Activated B cell treated with CpG ODN at 0.5 μM for 24 hours (primary cell): ENCODE measurements around the gene NFKBIE. TPM values are rescaled to one million over a fixed set of nuclear protein-coding genes. Genes with fewer than 3 reads are reported as not detected.

Experiments used
- ATAC-seq: fragments of 200-7000 bp; cut with Tn5 transposase; one replicate; pipeline ENCODE4 v1.10.0; 2021; ENCODE audit warnings: low read depth, mild to moderate bottlenecking, moderate library complexity
- CTCF ChIA-PET: fragments of 350-600 bp; sonication (Branson Sonifier 250); formaldehyde crosslinking; loops from one replicate; lab custom pipeline; 2021; ENCODE audit warnings: antibody characterized with exemption; lab: Charles Lee
- POLR2A ChIA-PET: fragments of 350-600 bp; sonication (Branson Sonifier 250); formaldehyde crosslinking; loops from one replicate; lab custom pipeline; 2021; ENCODE audit warnings: antibody characterized with exemption; lab: Charles Lee
- DNase-seq: peaks from one replicate; pipeline ENCODE4 v3.0.0; 2022
- H3K27ac Mint-ChIP-seq: one replicate; pipeline ENCODE4 v1.8.0; 2020; ENCODE audit warnings: mixed read lengths
- H3K27me3 Mint-ChIP-seq: one replicate; pipeline ENCODE4 v1.8.0; 2021; ENCODE audit warnings: mixed read lengths
- H3K36me3 Mint-ChIP-seq: one replicate; pipeline ENCODE4 v1.8.0; 2021; ENCODE audit warnings: low read depth, mixed read lengths
- H3K4me1 Mint-ChIP-seq: one replicate; pipeline ENCODE4 v1.8.0; 2021; ENCODE audit warnings: mixed read lengths
- H3K4me3 Mint-ChIP-seq: one replicate; pipeline ENCODE4 v1.8.0; 2020; ENCODE audit warnings: mild to moderate bottlenecking, mixed read lengths
- H3K9me3 Mint-ChIP-seq: one replicate; pipeline ENCODE4 v1.8.0; 2020; ENCODE audit warnings: mixed read lengths
- intact Hi-C: fragments of 100-400 bp; cut with micrococcal nuclease; formaldehyde crosslinking; loops from one replicate; pipeline ENCODE4 v1.15.1; 2024
- total RNA-seq: library from RNA; stranded (reverse); gene quantifications from 2 replicates; pipeline ENCODE4 v1.2.3, GENCODE V29; 2022
- TF ChIP-seq, protein P1 (sequence below): fragments of 200-600 bp; IDR thresholded peaks from one replicate; pipeline ENCODE4 v1.8.0; 2022; ENCODE audit warnings: antibody characterized with exemption, mild to moderate bottlenecking

Gene NFKBIE
- total RNA-seq, 1 donor from 2014 or later: 94.7 TPM

- intact Hi-C loops: no loop called here
- no peak for DNase-seq
- Mint-ChIP-seq H3K27me3 (no peaks in the 10 kb centered on the region), H3K36me3 (peaks cover 54% of the 10 kb centered on the region), H3K4me1 (peaks cover 14% of the 10 kb centered on the region), H3K27ac (no peak overlapping the region), H3K9me3 (no peaks in the 10 kb centered on the region), H3K4me3 (no peak overlapping the region)
- TF ChIP-seq, protein P1, sequence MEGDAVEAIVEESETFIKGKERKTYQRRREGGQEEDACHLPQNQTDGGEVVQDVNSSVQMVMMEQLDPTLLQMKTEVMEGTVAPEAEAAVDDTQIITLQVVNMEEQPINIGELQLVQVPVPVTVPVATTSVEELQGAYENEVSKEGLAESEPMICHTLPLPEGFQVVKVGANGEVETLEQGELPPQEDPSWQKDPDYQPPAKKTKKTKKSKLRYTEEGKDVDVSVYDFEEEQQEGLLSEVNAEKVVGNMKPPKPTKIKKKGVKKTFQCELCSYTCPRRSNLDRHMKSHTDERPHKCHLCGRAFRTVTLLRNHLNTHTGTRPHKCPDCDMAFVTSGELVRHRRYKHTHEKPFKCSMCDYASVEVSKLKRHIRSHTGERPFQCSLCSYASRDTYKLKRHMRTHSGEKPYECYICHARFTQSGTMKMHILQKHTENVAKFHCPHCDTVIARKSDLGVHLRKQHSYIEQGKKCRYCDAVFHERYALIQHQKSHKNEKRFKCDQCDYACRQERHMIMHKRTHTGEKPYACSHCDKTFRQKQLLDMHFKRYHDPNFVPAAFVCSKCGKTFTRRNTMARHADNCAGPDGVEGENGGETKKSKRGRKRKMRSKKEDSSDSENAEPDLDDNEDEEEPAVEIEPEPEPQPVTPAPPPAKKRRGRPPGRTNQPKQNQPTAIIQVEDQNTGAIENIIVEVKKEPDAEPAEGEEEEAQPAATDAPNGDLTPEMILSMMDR: no peak
- no peak for ATAC-seq
- ChIA-PET CTCF (interaction anchor here (2.0 kb wide), 1 partner anchor 43 kb away, joined by 6 read pairs; no protein-coding TSS in a partner anchor), POLR2A (interaction anchor here (0.6 kb wide), 1 partner anchor 1538 kb away, joined by 6 read pairs; no protein-coding TSS in a partner anchor)
Observed at GRCh38 chr6:44311304-44311703, 46.0 kb upstream of the NFKBIE start.

GRCh38 chr6:44310241-44310640, 44.9 kb upstream of the NFKBIE start:
- Mint-ChIP-seq H3K4me3 (no peak overlapping the region), H3K27ac (no peak overlapping the region), H3K36me3 (peaks cover 63% of the 10 kb centered on the region), H3K4me1 (peaks cover 14% of the 10 kb centered on the region), H3K9me3 (no peaks in the 10 kb centered on the region), H3K27me3 (no peaks in the 10 kb centered on the region)
- intact Hi-C loops: no loop called here
- DNase-seq (no peak), ATAC-seq (no peak)
- CTCF ChIA-PET: no interaction called here
- TF ChIP-seq, protein P1: no peak
- POLR2A ChIA-PET: interaction anchor here (0.6 kb wide), 1 partner anchor 524 kb away, joined by 3 read pairs; no protein-coding TSS in a partner anchor

- CTCF ChIA-PET: interaction anchor here (0.9 kb wide), 1 partner anchor 159 kb away, joined by 3 read pairs; no protein-coding TSS in a partner anchor
- H3K4me3 Mint-ChIP-seq: no peak overlapping the region
- intact Hi-C loops: no loop called here
Observed at GRCh38 chr6:44309631-44310030, 44.3 kb upstream of the NFKBIE start.

DNA sequence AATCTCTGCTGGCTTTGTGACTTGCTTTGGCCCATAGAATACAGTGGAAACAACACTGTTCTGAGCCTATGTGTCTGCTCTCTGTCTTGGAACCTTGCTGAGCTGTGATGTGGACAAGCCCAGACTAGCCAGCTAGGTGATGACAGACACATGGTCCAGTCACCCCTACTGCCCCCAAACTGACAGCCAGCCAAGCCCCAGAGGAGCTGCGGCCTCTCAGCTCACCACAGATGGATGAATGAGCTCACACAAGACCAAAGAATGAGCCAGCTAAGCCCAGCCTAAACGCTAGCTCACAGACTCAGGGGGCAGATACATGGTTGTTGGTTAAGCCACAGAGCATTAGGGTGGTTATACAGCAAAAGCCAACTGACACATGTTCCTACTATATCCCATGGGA, 43.7 kb upstream of the NFKBIE start:
- Mint-ChIP-seq H3K27ac (no peak overlapping the region), H3K9me3 (no peaks in the 10 kb centered on the region), H3K27me3 (no peaks in the 10 kb centered on the region), H3K4me1 (peaks cover 14% of the 10 kb centered on the region), H3K36me3 (peaks cover 72% of the 10 kb centered on the region), H3K4me3 (no peak overlapping the region)
- ATAC-seq (no peak), DNase-seq (no peak)
- intact Hi-C loops: no loop called here
- TF ChIP-seq, protein P1: no peak
- ChIA-PET CTCF (interaction anchor here (0.9 kb wide), 1 partner anchor 159 kb away, joined by 3 read pairs; no protein-coding TSS in a partner anchor), POLR2A (interaction anchor here (1.0 kb wide), 1 partner anchor 63 kb away, joined by 3 read pairs; no protein-coding TSS in a partner anchor)

More at GRCh38 chr6:44309631-44310030, 44.3 kb upstream of the NFKBIE start:
- no peak for ATAC-seq
- Mint-ChIP-seq H3K27me3 (no peaks in the 10 kb centered on the region), H3K4me1 (peaks cover 14% of the 10 kb centered on the region), H3K36me3 (peaks cover 70% of the 10 kb centered on the region), H3K27ac (no peak overlapping the region), H3K9me3 (no peaks in the 10 kb centered on the region)
- TF ChIP-seq, protein P1: no peak
- POLR2A ChIA-PET: interaction anchor here (0.6 to 1.0 kb wide), 2 partner anchors 63 to 524 kb away, joined by 3 read pairs; no protein-coding TSS in a partner anchor
- no peak for DNase-seq

DNA sequence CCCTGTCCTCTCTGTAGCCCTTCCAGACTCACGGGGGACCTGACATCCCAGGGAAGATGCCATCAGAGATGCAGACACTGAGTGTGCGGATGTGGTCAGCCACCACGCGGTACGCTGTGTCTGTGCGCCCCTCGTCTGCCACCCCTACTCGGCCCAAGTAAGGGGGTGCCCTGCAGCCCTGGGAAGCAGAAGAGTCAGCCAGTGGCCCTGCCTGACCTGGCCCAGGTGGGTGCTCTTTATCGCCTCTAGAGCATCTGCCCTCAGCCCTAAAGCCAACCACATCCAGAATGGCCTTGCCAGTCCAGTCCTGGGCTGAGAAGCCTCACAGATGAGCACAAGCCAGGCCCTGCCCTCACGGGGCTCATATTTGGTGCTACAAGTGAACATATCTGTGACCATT, 41.9 kb upstream of the NFKBIE start:
- peaks cover 83% of the 10 kb centered on the region for H3K36me3 Mint-ChIP-seq
- no peak for ATAC-seq
- H3K4me1 Mint-ChIP-seq: peaks cover 6% of the 10 kb centered on the region
- ChIA-PET POLR2A (no interaction called here), CTCF (interaction anchor here (5.7 kb wide), 1 partner anchor 39 kb away, joined by 81 read pairs; the partner anchor contains the start of gene TMEM151B)
- no peaks in the 10 kb centered on the region for H3K9me3 Mint-ChIP-seq
- no peak overlapping the region for H3K4me3 Mint-ChIP-seq
- no peaks in the 10 kb centered on the region for H3K27me3 Mint-ChIP-seq
- TF ChIP-seq, protein P1: no peak
- H3K27ac Mint-ChIP-seq: no peak overlapping the region
- intact Hi-C loops: no loop called here
- DNase-seq: no peak
